Tibial artery (tissue), 4 donors: ENCODE results near the gene RP2.

ENCODE experiments used
- DNase-seq, 2 donors: peaks; one replicate each; pipeline ENCODE4 v3.0.0-alpha.2; 2019
- H3K27ac ChIP-seq, 2 donors: fragments of 200-600 bp; sonication (generic) in 1 of 2; 1 replicate in 1 of 2; 2 replicates in 1 of 2; pipeline ENCODE4 v1.5.1; 2018 to 2019; ENCODE audit warnings: mild to moderate bottlenecking in 1 of 2
- H3K27me3 ChIP-seq, 2 donors: fragments of 200-600 bp; sonication (generic) in 1 of 2; one replicate each; pipeline versions ENCODE4 v1.5.1 to v1.6.0; 2016 to 2019
- H3K36me3 ChIP-seq, 3 donors: fragments of 200-600 bp; sonication (generic) in 2 of 3; one replicate each; pipeline ENCODE4 v1.5.1; 2016 to 2019; ENCODE audit warnings: mild to moderate bottlenecking in 2 of 3
- H3K4me1 ChIP-seq, 4 donors: fragments of 200-600 bp; sonication (generic) in 2 of 4; 1 replicate in 3 of 4; 2 replicates in 1 of 4; pipeline ENCODE4 v1.5.1; 2016 to 2019
- H3K4me3 ChIP-seq, 2 donors: fragments of 200-600 bp; sonication (generic) in 1 of 2; 1 replicate in 1 of 2; 2 replicates in 1 of 2; pipeline ENCODE4 v1.5.1; 2018 to 2019; ENCODE audit warnings: mild to moderate bottlenecking in 2 of 2
- H3K9me3 ChIP-seq, 3 donors: fragments of 200-600 bp; sonication (generic) in 1 of 3; one replicate each; pipeline ENCODE4 v1.5.1; 2016 to 2019
- CTCF ChIP-seq, 2 experiments: fragments of 200-600 bp in 1 of 2; fragments of 450-650 bp in 1 of 2; IDR thresholded peaks; one replicate each; pipeline ENCODE4 v1.5.1; 2017 to 2019; ENCODE audit warnings: antibody characterized with exemption in 2 of 2, mild to moderate bottlenecking in 1 of 2, moderate library complexity in 1 of 2
- intact Hi-C: fragments of 100-400 bp; cut with DNase I; formaldehyde crosslinking; loops from one replicate; pipeline ENCODE4 v1.15.0; 2023; ENCODE audit warnings: low total_unique reads

RP2 gene

GRCh38 chrX:46838486-46838870, 1.6 kb downstream of the RP2 start:
- peaks cover 0 to 19% (median 3%) of the 10 kb centered on the region in 4 donors for H3K4me1 ChIP-seq
- H3K27me3 ChIP-seq, result no peaks in the 10 kb centered on the region
- intact Hi-C loops, result no loop called here
- peak overlapping the region; percentile 78 to 83 for H3K4me3 ChIP-seq
- no peaks in the 10 kb centered on the region for H3K36me3 ChIP-seq
- TF ChIP-seq CTCF (IDR thresholded peaks at IDR 0.05), result no peak
- no peaks in the 10 kb centered on the region for H3K9me3 ChIP-seq
- peak overlapping the region in 1 of 2 donors; percentile 94 for H3K27ac ChIP-seq
- no peak for DNase-seq

- Histone ChIP-seq H3K9me3 (no peaks in the 10 kb centered on the region), H3K4me1 (peaks cover 0 to 19% (median 3%) of the 10 kb centered on the region in 4 donors), H3K27me3 (no peaks in the 10 kb centered on the region), H3K36me3 (no peaks in the 10 kb centered on the region), H3K4me3 (no peak overlapping the region), H3K27ac (no peak overlapping the region)
- TF ChIP-seq CTCF (IDR thresholded peaks at IDR 0.05), result no peak
- no peak for DNase-seq
- intact Hi-C loops, result no loop called here
Observed at GRCh38 chrX:46838974-46839480, 2.2 kb downstream of the RP2 start.

DNA sequence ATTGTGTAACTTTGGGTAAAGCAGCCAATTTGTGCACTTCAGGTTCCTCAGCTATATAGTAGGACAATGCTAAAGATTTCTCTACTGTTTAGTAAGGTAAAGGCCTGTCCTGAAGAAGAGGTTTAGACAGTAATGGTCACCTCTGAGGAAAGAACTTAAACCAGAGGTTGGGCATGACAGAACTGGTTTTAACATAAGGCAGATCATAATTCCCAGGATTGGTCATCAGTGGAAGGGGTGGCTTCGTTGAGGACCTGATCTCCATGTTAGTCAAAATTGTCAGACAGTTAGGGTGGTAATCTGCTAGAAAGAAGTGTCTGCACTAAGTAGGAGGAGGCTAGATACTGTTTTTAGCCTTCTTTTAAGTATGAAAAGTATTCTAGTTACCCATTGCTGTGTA, 4.1 kb downstream of the RP2 start:
- Histone ChIP-seq H3K27me3 (no peaks in the 10 kb centered on the region), H3K27ac (no peak overlapping the region), H3K4me3 (no peak overlapping the region), H3K9me3 (no peaks in the 10 kb centered on the region), H3K36me3 (no peaks in the 10 kb centered on the region), H3K4me1 (peaks cover 0 to 19% (median 3%) of the 10 kb centered on the region in 4 donors)
- DNase-seq, result no peak
- intact Hi-C loops, result no loop called here
- no peak for TF ChIP-seq CTCF (IDR thresholded peaks at IDR 0.05)

DNA sequence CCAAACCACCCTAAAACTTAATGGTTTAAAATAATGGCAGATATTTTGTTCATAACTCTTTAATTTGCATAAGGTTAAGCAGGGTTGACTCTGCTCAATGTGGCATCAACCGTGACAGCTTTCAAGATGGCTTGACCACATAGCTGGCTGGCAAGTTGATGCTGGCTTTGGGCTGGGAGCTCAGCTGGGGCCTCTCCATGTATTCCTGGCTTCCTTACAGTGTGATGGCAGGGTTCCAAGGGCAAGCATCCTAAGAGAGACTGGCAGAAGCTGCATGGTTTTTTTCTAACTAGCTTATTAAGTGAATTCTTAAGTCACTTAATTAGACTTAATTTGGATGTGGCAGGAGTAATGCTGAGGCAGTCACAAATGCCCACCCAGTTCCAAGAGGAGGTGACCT, 4.5 kb downstream of the RP2 start:
- no peak overlapping the region for H3K27ac ChIP-seq
- H3K4me1 ChIP-seq, result peaks cover 0 to 19% (median 3%) of the 10 kb centered on the region in 4 donors
- no peaks in the 10 kb centered on the region for H3K9me3 ChIP-seq
- no peaks in the 10 kb centered on the region for H3K36me3 ChIP-seq
- no peaks in the 10 kb centered on the region for H3K27me3 ChIP-seq
- intact Hi-C loops, result no loop called here
- DNase-seq, result no peak
- no peak for TF ChIP-seq CTCF (IDR thresholded peaks at IDR 0.05)
- H3K4me3 ChIP-seq, result no peak overlapping the region

- H3K27me3 ChIP-seq, result no peaks in the 10 kb centered on the region
- no peak overlapping the region for H3K4me3 ChIP-seq
- H3K36me3 ChIP-seq, result no peaks in the 10 kb centered on the region
- peaks cover 0 to under 1% (median 0%) of the 10 kb centered on the region in 3 donors for H3K9me3 ChIP-seq
- no peak for DNase-seq
- intact Hi-C loops, result no loop called here
- peaks cover 0 to 12% (median 0%) of the 10 kb centered on the region in 4 donors for H3K4me1 ChIP-seq
- no peak for TF ChIP-seq CTCF (IDR thresholded peaks at IDR 0.05)
- H3K27ac ChIP-seq, result no peak overlapping the region
Observed at GRCh38 chrX:46844913-46845312, 8.1 kb downstream of the RP2 start.

DNA sequence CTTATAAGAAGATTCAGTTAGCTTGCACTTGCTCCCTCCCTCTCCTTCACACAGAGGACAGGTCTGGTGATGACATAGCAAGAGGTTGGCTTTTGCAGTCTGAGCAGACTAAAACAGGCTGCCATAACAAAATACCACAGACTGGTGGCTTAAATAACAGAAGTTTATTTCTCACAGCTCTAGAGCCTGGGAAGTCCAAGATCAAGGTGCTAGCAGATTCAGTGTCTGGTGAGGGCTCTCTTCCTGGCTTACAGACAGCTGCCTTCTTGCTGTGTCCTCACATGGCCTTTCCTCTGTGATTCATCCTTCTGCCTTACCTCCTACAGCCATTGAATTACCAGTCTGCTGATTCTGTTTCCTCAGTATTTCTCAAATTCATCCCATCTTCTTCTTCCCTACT, 13.1 kb downstream of the RP2 start:
- H3K4me1 ChIP-seq, result peaks cover 0 to 4% (median 0%) of the 10 kb centered on the region in 4 donors
- peaks cover 0 to 3% (median 0%) of the 10 kb centered on the region in 3 donors for H3K9me3 ChIP-seq
- peaks cover 0 to 5% (median 0%) of the 10 kb centered on the region in 3 donors for H3K36me3 ChIP-seq
- DNase-seq, result no peak
- no peak for TF ChIP-seq CTCF (IDR thresholded peaks at IDR 0.05)
- no peak overlapping the region for H3K4me3 ChIP-seq
- no peaks in the 10 kb centered on the region for H3K27me3 ChIP-seq
- H3K27ac ChIP-seq, result no peak overlapping the region
- intact Hi-C loops, result no loop called here
